Measurements from ENCODE around the gene SLC6A11.

- TF ChIP-seq CTCF (IDR thresholded peaks at IDR 0.05) (no peak), MLX (CRISPR knock-in tag; IDR thresholded peaks at IDR 0.05) (no peak), CREM (CRISPR knock-in tag; IDR thresholded peaks at IDR 0.05) (no peak), ZNF121 (CRISPR knock-in tag; IDR thresholded peaks at IDR 0.05) (no peak), USF1 (CRISPR knock-in tag; IDR thresholded peaks at IDR 0.05) (no peak), ATF6 (CRISPR knock-in tag; IDR thresholded peaks at IDR 0.05) (no peak), MAX (CRISPR knock-in tag; IDR thresholded peaks at IDR 0.05) (no peak)
These were observed 44.4 kb upstream of the SLC6A11 start for GRCh38 chr3:10771486-10772270.

All from WTC11 (cell line).